Prostate gland (tissue), 2 donors: Measurements from ENCODE around the gene CEP95. TPM values are rescaled to one million over a fixed set of nuclear protein-coding genes. Genes with fewer than 3 reads are reported as not detected.

Experiments
- DNase-seq: peaks from one replicate; pipeline ENCODE4 v3.0.0-alpha.2; 2019; ENCODE audit warnings: low spot score
- H3K27ac ChIP-seq, 2 donors: fragments of 200-600 bp; sonication (generic); 2 replicates each; pipeline ENCODE4 v1.5.1; 2017 to 2019
- H3K27me3 ChIP-seq: fragments of 200-600 bp; sonication (generic); replicated peaks from 2 replicates; pipeline ENCODE4 v1.5.1; 2019; ENCODE audit not compliant: insufficient read depth
- H3K36me3 ChIP-seq, 2 donors: fragments of 200-600 bp; sonication (generic); 1 replicate in 1 of 2; 2 replicates in 1 of 2; pipeline versions ENCODE4 v1.5.1 to v1.8.1; 2017 to 2019
- H3K4me1 ChIP-seq: fragments of 200-600 bp; sonication (generic); replicated peaks from 2 replicates; pipeline ENCODE4 v1.5.1; 2019
- H3K4me3 ChIP-seq, 2 donors: fragments of 200-600 bp; sonication (generic); 2 replicates each; pipeline ENCODE4 v1.5.1; 2017 to 2019
- H3K9me3 ChIP-seq: fragments of 200-600 bp; sonication (generic); 2 replicates; pipeline ENCODE4 v1.5.1; 2017
- POLR2A ChIP-seq: fragments of 450-650 bp; IDR thresholded peaks from one replicate; pipeline ENCODE4 v1.6.1; 2016; ENCODE audit warnings: antibody characterized with exemption, mild to moderate bottlenecking
- POLR2AphosphoS5 ChIP-seq: sonication (generic); formaldehyde crosslinking; IDR thresholded peaks from one replicate; pipeline ENCODE4 v1.6.1; 2017; ENCODE audit warnings: antibody characterized with exemption
- WGBS: methylation state at CpG from one replicate; pipeline ENCODE4 v1.1.5; 2018; 5-methylcytosine and 5-hydroxymethylcytosine counted together
- intact Hi-C: fragments of 100-400 bp; cut with DNase I; formaldehyde crosslinking; loops from one replicate; pipeline ENCODE4 v1.14.2; 2022
- total RNA-seq, 2 donors: library from RNA; depleted of rRNA; stranded (reverse); fragments of >200 nt; gene quantifications; one replicate each; pipeline ENCODE4 v1.1.0, GENCODE V29; 2016
- TF ChIP-seq, protein P1 (sequence below), 4 experiments: fragments of 200-600 bp in 2 of 4; fragments of 450-650 bp in 2 of 4; sonication (generic) in 2 of 4; IDR thresholded peaks; 1 replicate in 3 of 4; 2 replicates in 1 of 4; pipeline ENCODE4 v1.5.1; 2016 to 2019; ENCODE audit warnings: antibody characterized with exemption in 4 of 4, mild to moderate bottlenecking in 2 of 4, moderate library complexity in 2 of 4

CEP95 gene
- total RNA-seq, 2 donors from 2014 or later: 26.8 to 50.6 TPM

DNA sequence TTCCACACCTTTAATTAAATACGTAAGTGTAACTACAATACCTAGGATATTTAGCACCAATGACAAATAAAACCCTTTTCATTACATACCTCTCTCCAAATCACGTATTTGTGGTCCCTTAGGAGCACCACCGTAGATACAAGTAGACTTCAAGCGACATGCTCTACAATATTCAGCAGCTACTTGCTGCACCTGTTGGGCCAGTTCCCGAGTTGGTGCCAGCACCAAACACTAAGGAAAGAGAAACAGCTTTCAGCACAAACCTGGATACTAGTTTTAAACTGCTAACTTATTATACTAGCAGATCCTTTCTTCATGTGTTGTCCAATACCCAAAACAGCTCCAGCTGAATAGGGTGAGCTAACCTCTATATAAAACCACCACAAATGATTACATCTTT, 3.4 kb upstream of the CEP95 start:
- DNase-seq: no peak
- Histone ChIP-seq H3K4me3 (no peak overlapping the region), H3K36me3 (peaks cover 23 to 27% of the 10 kb centered on the region in 2 donors), H3K4me1 (peaks cover 9% of the 10 kb centered on the region), H3K27me3 (no peaks in the 10 kb centered on the region), H3K9me3 (no peaks in the 10 kb centered on the region), H3K27ac (peak overlapping the region in 1 of 2 donors; percentile 0)
- TF ChIP-seq POLR2A: no peak
- TF ChIP-seq, protein P1, sequence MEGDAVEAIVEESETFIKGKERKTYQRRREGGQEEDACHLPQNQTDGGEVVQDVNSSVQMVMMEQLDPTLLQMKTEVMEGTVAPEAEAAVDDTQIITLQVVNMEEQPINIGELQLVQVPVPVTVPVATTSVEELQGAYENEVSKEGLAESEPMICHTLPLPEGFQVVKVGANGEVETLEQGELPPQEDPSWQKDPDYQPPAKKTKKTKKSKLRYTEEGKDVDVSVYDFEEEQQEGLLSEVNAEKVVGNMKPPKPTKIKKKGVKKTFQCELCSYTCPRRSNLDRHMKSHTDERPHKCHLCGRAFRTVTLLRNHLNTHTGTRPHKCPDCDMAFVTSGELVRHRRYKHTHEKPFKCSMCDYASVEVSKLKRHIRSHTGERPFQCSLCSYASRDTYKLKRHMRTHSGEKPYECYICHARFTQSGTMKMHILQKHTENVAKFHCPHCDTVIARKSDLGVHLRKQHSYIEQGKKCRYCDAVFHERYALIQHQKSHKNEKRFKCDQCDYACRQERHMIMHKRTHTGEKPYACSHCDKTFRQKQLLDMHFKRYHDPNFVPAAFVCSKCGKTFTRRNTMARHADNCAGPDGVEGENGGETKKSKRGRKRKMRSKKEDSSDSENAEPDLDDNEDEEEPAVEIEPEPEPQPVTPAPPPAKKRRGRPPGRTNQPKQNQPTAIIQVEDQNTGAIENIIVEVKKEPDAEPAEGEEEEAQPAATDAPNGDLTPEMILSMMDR (IDR thresholded peaks at IDR 0.05): no peak
- TF ChIP-seq POLR2AphosphoS5: no peak
- WGBS: 56% methylated on average over 5 of the region's 5 CpGs
- intact Hi-C loops: loop anchor here (5.0 to 10.0 kb wide), 2 partner anchors 159 to 179 kb away; partner anchors contain the start of gene SMURF2

- WGBS: 15% methylated on average over 7 of the region's 7 CpGs
- intact Hi-C loops: loop anchor here (5.0 to 10.0 kb wide), 2 partner anchors 158 to 179 kb away; partner anchors contain the start of gene SMURF2
- peak overlapping the region; percentile 94 to 98 for H3K4me3 ChIP-seq
- no peaks in the 10 kb centered on the region for H3K27me3 ChIP-seq
- H3K9me3 ChIP-seq: no peaks in the 10 kb centered on the region
- H3K27ac ChIP-seq: peak overlapping the region; percentile 99
- TF ChIP-seq, protein P1 (IDR thresholded peaks at IDR 0.05): no peak
- TF ChIP-seq POLR2A: no peak
- no peak for TF ChIP-seq POLR2AphosphoS5
- peaks cover 23 to 27% of the 10 kb centered on the region in 2 donors for H3K36me3 ChIP-seq
- DNase-seq: no peak
- H3K4me1 ChIP-seq: peaks cover 7% of the 10 kb centered on the region
Observed at GRCh38 chr17:64503821-64504768, 2.7 kb upstream of the CEP95 start.

- H3K36me3 ChIP-seq: peaks cover 21 to 27% of the 10 kb centered on the region in 2 donors
- intact Hi-C loops: loop anchor here (5.0 to 10.0 kb wide), 2 partner anchors 157 to 180 kb away; partner anchors contain the start of gene SMURF2
- peak overlapping the region; percentile 99 for H3K27ac ChIP-seq
- peak overlapping the region; percentile 94 to 98 for H3K4me3 ChIP-seq
- DNase-seq: peak; percentile 30
- H3K9me3 ChIP-seq: no peaks in the 10 kb centered on the region
- H3K4me1 ChIP-seq: peaks cover 7% of the 10 kb centered on the region
- WGBS: under 1% methylated on average over 13 of the region's 13 CpGs
- H3K27me3 ChIP-seq: no peaks in the 10 kb centered on the region
- TF ChIP-seq, protein P1 (IDR thresholded peaks at IDR 0.05): no peak
- TF ChIP-seq POLR2AphosphoS5: no peak
Observed at GRCh38 chr17:64504769-64505339, 1.9 kb upstream of the CEP95 start.

DNA sequence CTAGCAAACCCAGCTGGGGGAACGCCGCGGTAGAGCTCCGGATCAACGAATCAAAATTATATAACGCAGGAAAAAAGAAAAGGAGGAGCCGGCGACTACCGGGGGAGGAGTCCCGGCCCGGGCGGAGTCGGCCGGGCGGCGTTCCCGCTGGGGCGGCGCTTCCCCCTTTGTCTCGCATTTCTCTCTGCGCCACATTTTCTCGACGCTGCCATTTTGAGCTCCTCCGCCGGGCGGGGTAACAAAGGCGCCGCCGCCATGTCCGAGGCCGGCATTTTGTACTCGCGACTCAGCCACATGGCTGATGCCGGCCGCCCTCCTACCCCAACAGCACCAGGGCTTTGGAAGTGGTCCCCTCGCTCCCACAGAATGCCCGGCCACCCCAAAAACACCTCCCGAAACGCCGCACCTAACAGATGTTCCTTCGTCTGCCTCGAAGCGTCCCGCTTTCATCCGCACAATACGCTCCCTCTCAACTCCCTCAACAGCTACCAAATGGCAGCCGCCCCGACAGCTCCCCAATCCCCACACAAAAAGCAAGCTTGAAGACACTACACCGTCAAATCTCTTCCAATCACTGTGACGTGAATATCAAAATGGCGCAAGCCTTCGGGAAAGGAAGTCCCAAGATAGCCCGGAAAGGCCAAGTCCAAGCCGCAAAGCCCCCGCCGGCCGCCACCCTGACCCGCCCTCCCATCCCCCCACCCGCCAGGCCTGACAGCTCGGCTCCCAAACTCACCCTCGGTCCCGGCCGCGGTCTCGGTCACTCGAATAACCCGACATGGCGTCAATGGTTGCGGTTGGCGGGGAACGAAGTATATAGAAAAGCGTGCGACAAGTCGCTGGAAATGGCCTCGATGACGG, 1.2 kb upstream of the CEP95 start:
- peaks cover 7% of the 10 kb centered on the region for H3K4me1 ChIP-seq
- peak overlapping the region; percentile 94 to 98 for H3K4me3 ChIP-seq
- WGBS: under 1% methylated on average over 72 of the region's 76 CpGs
- peak; percentile 87 for TF ChIP-seq POLR2AphosphoS5
- TF ChIP-seq, protein P1 (IDR thresholded peaks at IDR 0.05): peak in 2 of 4 experiments; percentile 27 to 46
- TF ChIP-seq POLR2A: peak; percentile 85
- no peaks in the 10 kb centered on the region for H3K9me3 ChIP-seq
- H3K27ac ChIP-seq: peak overlapping the region; percentile 99
- intact Hi-C loops: loop anchor here (10.0 kb wide), 1 partner anchor 181 kb away; no protein-coding TSS in a partner anchor
- peak; percentile 91 for DNase-seq
- H3K27me3 ChIP-seq: no peaks in the 10 kb centered on the region
- H3K36me3 ChIP-seq: peaks cover 18 to 20% of the 10 kb centered on the region in 2 donors
